ENCODE results near the gene GABBR2.
"Not testable (repeated sequence)": the region's sequence is repeated elsewhere in the genome, so short reads cannot be mapped to it uniquely, and the experiment has no call there.

Gene GABBR2

GRCh38 chr9:98468567-98469239 is 240.0 kb downstream of the GABBR2 start:
- no peak for DNase-seq

GRCh38 chr9:98465799-98466198 is 242.9 kb downstream of the GABBR2 start:
- no peak for DNase-seq

- DNase-seq = not testable (repeated sequence)
Measured at GRCh38 chr9:98464156-98464690, 244.5 kb downstream of the GABBR2 start.

DNA sequence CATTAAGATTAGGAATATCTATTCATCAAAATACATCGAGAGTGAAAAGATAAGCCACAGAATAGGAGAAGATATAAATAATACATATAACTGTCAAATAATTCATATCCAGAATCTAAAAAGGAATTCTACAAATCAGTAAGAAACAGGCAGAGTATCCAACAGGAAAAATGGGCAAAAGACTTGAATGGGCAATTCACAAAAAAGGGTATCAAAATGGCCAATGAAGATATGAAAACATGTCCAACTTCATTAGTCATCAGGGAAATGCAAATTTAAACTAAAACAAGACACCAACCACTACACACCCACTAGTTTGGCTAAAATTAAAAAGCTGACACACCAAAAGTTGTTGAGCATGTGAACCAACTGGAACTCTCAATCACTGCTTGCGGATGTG is 246.4 kb downstream of the GABBR2 start:
- no peak for DNase-seq

DNA sequence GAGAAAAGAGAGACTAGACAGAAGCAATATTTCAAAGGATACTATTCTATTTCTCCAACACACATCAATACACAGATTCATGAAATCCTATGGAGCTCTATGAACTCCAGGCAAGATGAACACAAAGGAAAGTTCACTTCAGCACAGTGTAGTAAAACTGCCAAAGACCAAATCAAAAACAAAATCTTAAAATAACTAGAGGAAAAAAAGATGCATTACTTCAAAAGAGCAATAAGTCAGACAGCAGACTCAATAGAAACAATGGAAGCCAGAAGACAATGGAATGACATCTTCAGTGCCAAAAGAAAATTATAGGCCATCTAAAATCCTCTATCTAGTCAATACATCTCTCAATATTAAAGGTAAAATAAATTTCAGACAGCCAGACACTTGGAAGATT is 248.0 kb downstream of the GABBR2 start:
- no peak for DNase-seq

GRCh38 chr9:98457726-98458370 is 250.9 kb downstream of the GABBR2 start:
- no peak for DNase-seq

DNA sequence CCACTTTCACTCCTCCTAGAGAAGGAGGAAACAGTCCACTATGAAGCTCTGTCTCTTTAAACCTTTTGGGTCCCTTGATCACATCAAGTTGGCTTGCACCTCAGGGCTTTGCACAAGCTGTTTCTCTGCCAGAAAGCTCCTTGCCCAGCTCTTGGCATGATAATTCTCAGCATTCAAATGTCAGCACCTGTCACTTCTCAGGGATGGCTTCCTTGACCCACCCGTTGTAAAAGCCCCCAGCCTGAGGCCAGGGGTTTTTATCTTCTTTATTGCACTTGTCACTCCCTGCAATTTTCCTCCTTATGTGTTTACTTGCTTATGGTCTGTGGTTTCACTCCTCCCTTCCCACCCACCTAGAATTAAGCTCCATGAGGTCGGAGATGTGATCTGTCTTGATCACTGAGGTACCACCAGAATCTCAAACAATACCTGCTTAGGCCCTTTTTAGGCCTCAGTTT is 252.6 kb downstream of the GABBR2 start:
- no peak for DNase-seq

DNA sequence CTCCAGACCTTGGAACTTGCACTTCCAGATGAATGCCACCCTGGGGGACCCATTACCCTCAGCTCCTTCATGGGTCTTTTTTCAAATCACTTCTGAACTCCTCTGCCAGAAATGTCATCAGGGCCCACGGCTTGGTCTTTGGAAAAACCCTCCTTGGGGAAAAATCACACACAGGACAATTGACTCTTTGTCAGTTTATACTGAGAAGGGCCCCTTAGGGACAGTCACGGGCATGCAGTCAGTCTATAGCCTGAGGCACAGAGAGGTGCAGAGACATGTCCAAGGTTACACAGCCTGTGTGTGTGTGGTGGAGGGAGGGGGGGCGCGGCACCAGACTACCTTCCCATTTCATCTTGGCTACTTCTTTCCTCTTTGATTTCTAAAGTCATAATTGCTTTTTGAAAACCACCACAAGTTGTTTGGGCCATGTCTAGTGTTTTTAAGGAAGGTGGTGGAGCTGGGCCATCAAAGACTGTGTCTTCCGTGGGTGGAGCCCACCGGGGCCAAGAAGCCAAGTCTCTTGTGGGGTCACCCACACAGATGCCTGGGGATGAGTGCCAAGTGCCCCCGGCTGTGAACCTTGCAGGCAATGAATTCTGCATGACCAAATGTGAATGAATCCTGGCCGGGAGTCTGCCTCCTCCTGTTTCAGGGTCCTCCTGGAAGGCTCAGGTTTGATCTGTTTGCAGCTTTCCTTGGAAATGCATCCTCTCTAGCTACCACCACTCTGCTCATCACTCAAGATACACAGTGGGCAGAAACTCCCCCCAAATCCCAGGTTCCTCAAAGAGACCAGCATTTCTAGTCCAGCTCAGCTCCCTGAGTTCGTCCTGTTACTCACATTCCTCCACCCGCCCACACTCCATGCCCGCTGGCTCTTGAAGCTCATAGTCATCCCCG is 253.2 kb downstream of the GABBR2 start:
- DNase-seq = no peak

DNA sequence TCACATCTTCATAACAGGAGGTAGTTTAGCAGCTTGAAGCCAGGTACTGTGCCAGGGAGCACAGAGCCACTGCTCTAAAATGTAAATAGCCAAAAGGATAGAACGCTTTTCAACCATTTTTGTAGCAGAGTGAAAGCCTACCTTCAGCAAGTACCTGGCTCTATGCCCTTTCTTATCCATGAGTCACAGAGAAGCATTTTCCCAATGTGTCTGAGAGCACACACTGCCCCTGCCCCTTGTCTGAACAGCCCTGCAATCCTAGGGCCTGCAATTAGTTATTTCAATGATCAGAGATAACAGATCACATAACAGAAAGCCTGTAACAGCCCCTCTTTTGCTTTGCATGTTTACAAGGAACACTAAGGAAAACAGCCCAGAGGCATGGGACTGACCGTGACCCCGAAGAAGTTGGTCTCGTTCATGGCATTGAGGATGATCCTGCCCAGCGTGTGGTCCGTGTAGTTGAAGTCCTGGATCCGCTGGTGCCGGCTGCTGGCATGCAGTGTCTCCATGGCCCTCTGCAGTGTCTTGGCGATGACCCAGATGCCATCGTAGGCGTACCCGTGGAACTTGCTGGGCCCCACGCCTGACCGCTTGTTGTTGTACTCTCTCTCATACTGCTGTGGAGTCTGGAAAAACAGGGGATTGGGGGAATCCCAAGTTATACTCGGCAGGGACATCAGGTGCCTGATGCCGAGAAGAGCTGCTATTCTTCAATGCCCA is 255.0 kb downstream of the GABBR2 start:
- DNase-seq = no peak

- no peak for DNase-seq
Measured at GRCh38 chr9:98451576-98451975, 257.2 kb downstream of the GABBR2 start.

DNA sequence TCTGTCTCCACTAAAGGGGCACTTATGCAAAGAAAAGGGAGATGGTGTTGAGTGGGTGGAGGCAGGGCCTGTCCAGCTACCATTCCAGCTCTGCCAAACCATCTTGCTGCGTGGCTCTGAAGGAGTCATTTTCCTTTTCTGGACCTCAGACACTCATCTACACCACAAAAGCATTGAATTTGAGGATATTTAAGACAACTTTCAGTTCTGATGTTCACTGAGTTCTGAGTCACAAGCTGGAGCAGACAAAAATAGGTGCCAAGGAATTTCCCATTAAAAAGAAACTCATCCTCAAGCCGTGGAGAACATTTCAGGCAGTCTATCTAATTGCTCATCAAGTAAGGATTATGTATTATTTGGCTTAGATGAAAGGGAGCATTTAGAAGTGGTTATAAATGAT is 258.2 kb downstream of the GABBR2 start:
- no peak for DNase-seq

GRCh38 chr9:98449871-98450270 is 258.9 kb downstream of the GABBR2 start:
- DNase-seq = no peak

GRCh38 chr9:98445576-98445975 is 263.2 kb downstream of the GABBR2 start:
- no peak for DNase-seq

GRCh38 chr9:98444601-98445000 is 264.1 kb downstream of the GABBR2 start:
- DNase-seq = no peak

DNA sequence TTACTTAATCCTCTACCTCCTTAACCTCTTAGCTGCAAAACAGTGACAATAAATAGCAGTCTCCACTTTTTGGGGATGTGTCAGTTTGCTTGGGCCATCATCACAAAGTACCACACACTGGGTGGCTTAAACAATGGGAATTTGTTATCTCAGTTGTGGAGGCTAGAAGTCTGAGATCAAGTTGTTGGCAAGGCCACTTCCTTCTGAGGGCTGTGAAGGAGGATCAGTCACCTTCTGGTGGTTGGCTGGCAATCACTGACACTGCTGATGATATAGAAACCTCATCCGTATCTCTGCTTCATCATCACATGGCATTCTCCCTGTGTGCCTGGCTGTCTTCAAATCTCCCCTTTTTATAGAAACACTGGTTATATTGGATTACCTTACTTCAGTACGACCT is 266.2 kb downstream of the GABBR2 start:
- DNase-seq = no peak

- no peak for DNase-seq
Measured at GRCh38 chr9:98442114-98442513, 266.6 kb downstream of the GABBR2 start.

- DNase-seq = no peak
Measured at GRCh38 chr9:98438666-98439065, 270.1 kb downstream of the GABBR2 start.

DNA sequence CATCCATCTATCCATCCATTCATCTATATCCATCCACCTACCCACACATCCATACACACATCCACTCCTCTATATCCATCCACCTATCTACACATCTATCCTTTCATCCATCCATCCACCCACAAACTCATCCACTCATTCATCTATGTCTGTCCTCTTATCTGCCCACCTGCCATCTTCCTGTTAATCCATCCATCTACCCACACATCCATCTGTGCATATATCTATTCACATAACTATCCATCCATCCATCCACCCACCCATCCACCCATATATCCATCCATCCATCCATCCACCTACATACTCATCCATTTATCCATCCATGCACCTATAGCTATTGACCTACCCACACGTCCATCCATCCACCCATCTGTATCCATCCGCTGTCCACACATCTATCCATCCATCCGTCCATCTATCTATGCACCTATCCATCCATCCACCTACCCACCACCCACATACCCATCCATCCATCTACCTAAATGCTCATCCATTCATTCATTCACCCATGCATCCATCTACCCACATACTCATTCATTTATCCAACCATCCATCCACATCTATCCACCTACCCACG is 271.2 kb downstream of the GABBR2 start:
- DNase-seq = no peak

- DNase-seq = no peak
Measured at GRCh38 chr9:98432960-98433359, 275.8 kb downstream of the GABBR2 start.

DNA sequence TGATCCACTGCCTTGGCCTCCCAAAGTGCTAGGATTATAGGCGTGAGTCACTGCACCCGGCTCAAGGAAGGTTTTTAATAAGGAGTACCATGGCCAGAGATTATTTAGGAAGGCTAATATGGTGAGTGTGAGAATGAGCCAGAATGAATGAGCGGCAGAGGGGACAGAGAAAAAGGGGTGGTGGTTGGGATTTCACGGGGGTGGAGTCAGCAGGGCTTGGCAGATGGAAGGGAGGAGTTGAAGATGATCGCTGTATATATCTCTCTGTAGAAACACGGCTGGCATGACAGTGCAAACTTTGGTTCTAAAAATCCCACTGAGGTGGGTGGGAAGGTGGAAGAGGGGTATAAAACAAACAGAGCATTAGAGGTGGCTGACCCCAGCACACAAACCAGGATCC is 276.6 kb downstream of the GABBR2 start:
- DNase-seq = no peak

- DNase-seq = no peak
Measured at GRCh38 chr9:98430535-98431292, 278.0 kb downstream of the GABBR2 start.

DNA sequence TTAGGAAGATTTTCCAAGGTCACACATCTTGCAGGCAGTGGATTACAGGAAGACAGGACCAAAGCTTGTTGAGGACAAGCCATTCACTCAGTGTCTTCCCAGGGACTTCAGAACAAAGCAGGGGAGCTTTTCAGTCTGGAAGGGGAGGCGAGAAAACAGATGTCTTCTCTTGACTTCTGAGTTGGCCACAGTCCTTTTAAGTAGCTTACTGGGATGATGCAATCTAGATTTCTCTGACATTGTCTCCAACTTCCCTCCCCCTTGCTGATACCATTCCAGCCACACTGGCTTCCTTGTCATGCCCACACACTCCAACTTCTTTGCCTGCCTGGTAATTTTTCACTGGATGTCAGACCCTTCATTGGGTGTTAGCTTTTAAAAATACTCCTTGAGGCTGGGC is 279.1 kb downstream of the GABBR2 start:
- no peak for DNase-seq

Data from SIG-M5 (cell line).